ENCODE data around the gene KAZN.
"Not testable (repeated sequence)": the region's sequence is repeated elsewhere in the genome, so short reads cannot be mapped to it uniquely, and the experiment has no call there.

Gene KAZN

GRCh38 chr1:15034656-15035055 is 436.2 kb downstream of the KAZN start:
- no peak for DNase-seq (ENCODE audit: low read depth)

- no peak for DNase-seq (ENCODE audit: low read depth)
Observed at GRCh38 chr1:15035236-15035635, 436.8 kb downstream of the KAZN start.

GRCh38 chr1:15036101-15036500 is 437.6 kb downstream of the KAZN start:
- DNase-seq (ENCODE audit: low read depth): no peak

GRCh38 chr1:15038232-15039016 is 439.9 kb downstream of the KAZN start:
- DNase-seq (ENCODE audit: low read depth): no peak

GRCh38 chr1:15039017-15039648 is 440.6 kb downstream of the KAZN start:
- DNase-seq (ENCODE audit: low read depth): no peak

GRCh38 chr1:15039901-15040300 is 441.4 kb downstream of the KAZN start:
- DNase-seq (ENCODE audit: low read depth): no peak

- not testable (repeated sequence) for DNase-seq (ENCODE audit: low read depth)
Observed at GRCh38 chr1:15040685-15041084, 442.2 kb downstream of the KAZN start.

- DNase-seq (ENCODE audit: low read depth): no peak
Observed at GRCh38 chr1:15042866-15043265, 444.4 kb downstream of the KAZN start.

GRCh38 chr1:15043934-15044333 is 445.4 kb downstream of the KAZN start:
- DNase-seq (ENCODE audit: low read depth): no peak

- DNase-seq (ENCODE audit: low read depth): no peak
Observed at GRCh38 chr1:15045123-15045522, 446.6 kb downstream of the KAZN start.

- DNase-seq (ENCODE audit: low read depth): no peak
Observed at GRCh38 chr1:15046487-15047165, 448.1 kb downstream of the KAZN start.

- no peak for DNase-seq (ENCODE audit: low read depth)
Observed at GRCh38 chr1:15047237-15047636, 448.8 kb downstream of the KAZN start.

- DNase-seq (ENCODE audit: low read depth): no peak
Observed at GRCh38 chr1:15048437-15048980, 450.0 kb downstream of the KAZN start.

GRCh38 chr1:15049067-15049466 is 450.6 kb downstream of the KAZN start:
- no peak for DNase-seq (ENCODE audit: low read depth)

- DNase-seq (ENCODE audit: low read depth): no peak
Observed at GRCh38 chr1:15051882-15052528, 453.5 kb downstream of the KAZN start.

GRCh38 chr1:15053153-15053552 is 454.7 kb downstream of the KAZN start:
- DNase-seq (ENCODE audit: low read depth): no peak

- no peak for DNase-seq (ENCODE audit: low read depth)
Observed at GRCh38 chr1:15055736-15056415, 457.4 kb downstream of the KAZN start.

- DNase-seq (ENCODE audit: low read depth): no peak
Observed at GRCh38 chr1:15056515-15057285, 458.2 kb downstream of the KAZN start.

- no peak for DNase-seq (ENCODE audit: low read depth)
Observed at GRCh38 chr1:15057834-15058233, 459.3 kb downstream of the KAZN start.

- no peak for DNase-seq (ENCODE audit: low read depth)
Observed at GRCh38 chr1:15058261-15058660, 459.8 kb downstream of the KAZN start.

GRCh38 chr1:15060104-15060503 is 461.6 kb downstream of the KAZN start:
- no peak for DNase-seq (ENCODE audit: low read depth)
